Stomach smooth muscle (tissue), 2 donors: ENCODE measurements around the gene COQ4.
"Not testable (repeated sequence)": the region's sequence is repeated elsewhere in the genome, so short reads cannot be mapped to it uniquely, and the experiment has no call there.

Experiments
- H3K27ac ChIP-seq: one replicate; pipeline ENCODE4 v1.7.0; 2013; ENCODE audit warnings: mild to moderate bottlenecking, low read length, inconsistent platforms
- H3K27me3 ChIP-seq, 2 donors: one replicate each; pipeline ENCODE4 v1.7.0; 2013; ENCODE audit warnings: low read length in 2 of 2; ENCODE audit not compliant: insufficient read depth in 2 of 2, control insufficient read depth in 1 of 2
- H3K36me3 ChIP-seq, 2 donors: one replicate each; pipeline ENCODE4 v1.7.0; 2013; ENCODE audit warnings: low read length in 2 of 2; ENCODE audit not compliant: control insufficient read depth in 2 of 2, insufficient read depth in 2 of 2
- H3K4me1 ChIP-seq: one replicate; pipeline ENCODE4 v1.7.0; 2013; ENCODE audit warnings: low read length; ENCODE audit not compliant: control insufficient read depth, insufficient read depth
- H3K4me3 ChIP-seq, 2 donors: one replicate each; pipeline ENCODE4 v1.7.0; 2013; ENCODE audit warnings: low read length in 2 of 2
- H3K9ac ChIP-seq, 2 donors: one replicate each; pipeline ENCODE4 v1.7.0; 2013; ENCODE audit warnings: low read length in 2 of 2, mild to moderate bottlenecking in 1 of 2
- H3K9me3 ChIP-seq, 2 donors: one replicate each; pipeline ENCODE4 v1.7.0; 2013; ENCODE audit warnings: low read length in 2 of 2; ENCODE audit not compliant: control insufficient read depth in 2 of 2
- donor health status: healthy.
- donor health status: Pancreatic carcinoma.

The COQ4 gene

GRCh38 chr9:128322404-128323211, at the start of gene COQ4, which contains the start of gene TRUB2:
COQ4 (plus strand) TSS chr9:128322839; CDS start chr9:128322859, 20 bp downstream.
TRUB2 (minus strand) TSS chr9:128322447; CDS start chr9:128322408, 39 bp downstream.
- H3K9ac ChIP-seq: peak within 1 kb of the TSS; percentile 76 to 98
- H3K27ac ChIP-seq: peak within 1 kb of the TSS; percentile 87
- no peaks in the 10 kb centered on the region for H3K27me3 ChIP-seq
- peaks cover 15 to 17% of the 10 kb centered on the region in 2 donors for H3K36me3 ChIP-seq
- H3K4me1 ChIP-seq: peaks cover 25% of the 10 kb centered on the region
- H3K9me3 ChIP-seq: no peaks in the 10 kb centered on the region
- H3K4me3 ChIP-seq: peak within 1 kb of the TSS; percentile 98

DNA sequence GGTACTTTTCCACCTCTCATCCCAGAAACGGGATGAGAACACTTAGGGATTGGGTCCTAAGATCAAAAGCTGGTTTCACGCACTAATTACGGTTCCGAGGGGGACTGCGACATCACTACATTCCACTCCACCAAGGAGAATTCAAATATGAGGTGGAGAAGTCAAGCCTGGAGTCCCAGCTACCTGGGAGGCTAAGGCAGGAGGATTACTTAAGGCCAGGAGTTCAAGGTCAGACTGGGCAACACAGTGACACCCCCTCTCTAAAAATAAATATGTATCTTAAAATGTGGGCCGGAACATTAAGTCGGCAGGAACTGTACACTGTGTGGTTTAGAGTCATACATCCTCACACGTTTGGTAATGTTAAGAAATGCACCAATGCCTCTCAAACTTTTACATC, 48.4 kb upstream of the COQ4 start:
- H3K27ac ChIP-seq: no peak overlapping the region
- no peaks in the 10 kb centered on the region for H3K27me3 ChIP-seq
- peaks cover 9 to 19% of the 10 kb centered on the region in 2 donors for H3K36me3 ChIP-seq
- H3K4me1 ChIP-seq: peaks cover 29% of the 10 kb centered on the region
- peak overlapping the region in 1 of 2 donors; percentile 5 for H3K9ac ChIP-seq
- H3K9me3 ChIP-seq: no peaks in the 10 kb centered on the region
- peak overlapping the region in 1 of 2 donors; percentile 85 for H3K4me3 ChIP-seq

- Histone ChIP-seq H3K9ac (peak within 1 kb of the TSS; percentile 91 to 97), H3K4me3 (peak within 1 kb of the TSS; percentile 87 to 92), H3K9me3 (no peaks in the 10 kb centered on the region), H3K36me3 (peaks cover 9 to 18% of the 10 kb centered on the region in 2 donors), H3K27me3 (no peaks in the 10 kb centered on the region), H3K4me1 (peaks cover 29% of the 10 kb centered on the region), H3K27ac (peak within 1 kb of the TSS; percentile 76)
Observed at GRCh38 chr9:128275198-128276007, 47.2 kb upstream of the COQ4 start, which contains the start of gene GOLGA2. GOLGA2 (minus strand) TSS chr9:128276007; CDS start chr9:128275976, 31 bp downstream.

DNA sequence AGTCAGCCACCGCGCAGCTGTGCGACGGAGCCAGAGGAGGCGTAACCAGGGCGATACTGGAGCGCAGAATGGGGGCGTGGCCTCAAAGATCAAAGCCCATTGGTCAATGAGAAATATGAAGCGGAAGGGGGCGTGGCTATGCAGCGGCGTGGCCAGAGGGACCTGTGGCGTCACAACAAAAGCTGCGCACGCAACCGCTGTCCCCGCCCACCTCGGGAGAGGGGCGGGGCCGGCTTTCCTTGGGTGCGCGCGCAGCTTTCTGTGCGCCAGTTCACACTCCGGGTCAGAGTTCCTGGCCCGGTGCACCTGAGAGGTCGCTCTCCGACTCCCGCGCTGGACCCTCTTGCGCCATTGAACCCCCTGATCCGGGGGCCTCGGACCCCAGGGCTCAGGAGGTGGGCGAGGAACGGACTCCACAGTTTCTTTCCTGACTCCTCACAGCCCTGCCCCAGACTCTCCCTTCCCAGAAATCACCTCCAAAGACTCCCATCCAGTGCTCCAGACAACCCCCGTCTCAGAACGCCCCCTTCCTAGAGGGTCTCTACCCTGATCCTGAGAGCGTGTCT, 46.5 kb upstream of the COQ4 start, which contains the start of gene SWI5:
Gene SWI5 (plus strand): TSS at position 269 of the 566 bp plus-strand sequence.
- Histone ChIP-seq H3K36me3 (peaks cover 9 to 14% of the 10 kb centered on the region in 2 donors), H3K4me1 (peaks cover 29% of the 10 kb centered on the region), H3K9me3 (no peaks in the 10 kb centered on the region)

GRCh38 chr9:128276574-128277270, 45.9 kb upstream of the COQ4 start:
- H3K36me3 ChIP-seq: peaks cover 9 to 11% of the 10 kb centered on the region in 2 donors
- peak overlapping the region; percentile 87 to 92 for H3K4me3 ChIP-seq
- H3K27ac ChIP-seq: peak overlapping the region; percentile 76
- H3K4me1 ChIP-seq: peaks cover 29% of the 10 kb centered on the region
- H3K9ac ChIP-seq: peak overlapping the region; percentile 91 to 97
- no peaks in the 10 kb centered on the region for H3K27me3 ChIP-seq
- no peaks in the 10 kb centered on the region for H3K9me3 ChIP-seq

More for the DNA sequence above, 46.5 kb upstream of the COQ4 start, which contains the start of gene SWI5:
- Histone ChIP-seq H3K27ac (peak within 1 kb of the TSS; percentile 76), H3K9ac (peak within 1 kb of the TSS; percentile 91 to 97), H3K27me3 (no peaks in the 10 kb centered on the region), H3K4me3 (peak within 1 kb of the TSS; percentile 87 to 92)

- H3K4me3 ChIP-seq, H3K36me3 ChIP-seq, H3K9ac ChIP-seq, H3K27me3 ChIP-seq, H3K9me3 ChIP-seq, H3K27ac ChIP-seq: not testable (repeated sequence)
- peaks cover 24% of the 10 kb centered on the region for H3K4me1 ChIP-seq
Observed at GRCh38 chr9:128279088-128280073, 43.3 kb upstream of the COQ4 start.

- no peaks in the 10 kb centered on the region for H3K27me3 ChIP-seq
- H3K9ac ChIP-seq: no peak overlapping the region
- peaks cover 16% of the 10 kb centered on the region for H3K4me1 ChIP-seq
- no peak overlapping the region for H3K27ac ChIP-seq
- no peaks in the 10 kb centered on the region for H3K9me3 ChIP-seq
- peaks cover 0 to under 1% of the 10 kb centered on the region in 2 donors for H3K36me3 ChIP-seq
- H3K4me3 ChIP-seq: no peak overlapping the region
Observed at GRCh38 chr9:128280084-128280622, 42.5 kb upstream of the COQ4 start.

DNA sequence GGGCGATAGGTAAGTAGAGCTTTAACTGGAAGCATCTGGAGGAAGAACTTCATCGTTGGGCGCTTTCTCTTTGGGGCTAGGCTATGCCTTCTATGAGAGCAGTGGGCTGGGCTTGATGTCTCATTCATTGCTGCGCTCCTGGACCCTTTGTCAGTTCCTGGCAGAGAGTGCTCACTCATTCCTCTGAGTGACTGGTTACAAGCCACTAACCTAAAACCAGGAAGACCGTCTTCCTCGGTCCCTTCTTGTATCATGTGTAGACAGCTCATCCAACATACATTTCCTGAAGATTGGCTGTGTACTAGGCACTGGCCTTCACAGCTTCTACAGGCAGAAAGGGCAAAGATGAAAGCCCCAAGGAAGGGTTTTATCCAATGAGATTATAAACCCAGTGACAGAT, 40.1 kb upstream of the COQ4 start:
- H3K36me3 ChIP-seq: peaks cover 6 to 8% of the 10 kb centered on the region in 2 donors
- H3K27ac ChIP-seq: no peak overlapping the region
- peaks cover 9% of the 10 kb centered on the region for H3K4me1 ChIP-seq
- H3K27me3 ChIP-seq: no peaks in the 10 kb centered on the region
- H3K9ac ChIP-seq: no peak overlapping the region
- no peaks in the 10 kb centered on the region for H3K9me3 ChIP-seq
- no peak overlapping the region for H3K4me3 ChIP-seq
